Thyroid gland (tissue), 4 donors: ENCODE measurements around the gene CENPV. TPM values are rescaled to one million over a fixed set of nuclear protein-coding genes. Genes with fewer than 3 reads are reported as not detected.

ENCODE experiments used
- DNase-seq, 2 donors: peaks; one replicate each; pipeline ENCODE4 v3.0.0-alpha.2; 2019
- H3K27ac ChIP-seq, 3 donors: fragments of 200-600 bp; sonication (generic); 1 replicate in 2 of 3; 2 replicates in 1 of 3; pipeline ENCODE4 v1.5.1; 2016 to 2019; ENCODE audit warnings: mild to moderate bottlenecking in 1 of 3, moderate library complexity in 1 of 3
- H3K27me3 ChIP-seq: fragments of 200-600 bp; sonication (generic); one replicate; pipeline ENCODE4 v1.5.1; 2019
- H3K36me3 ChIP-seq, 2 donors: fragments of 200-600 bp; sonication (generic); one replicate each; pipeline ENCODE4 v1.5.1; 2016 to 2019
- H3K4me1 ChIP-seq, 2 donors: fragments of 200-600 bp; sonication (generic); one replicate each; pipeline ENCODE4 v1.5.1; 2017 to 2019
- H3K4me3 ChIP-seq, 3 donors: fragments of 200-600 bp; sonication (generic); replicated peaks in 1 of 3; 1 replicate in 2 of 3; 2 replicates in 1 of 3; pipeline ENCODE4 v1.5.1; 2016; ENCODE audit warnings: mild to moderate bottlenecking in 1 of 3
- H3K9me3 ChIP-seq: fragments of 200-600 bp; sonication (generic); one replicate; pipeline ENCODE4 v1.5.1; 2017
- CTCF ChIP-seq, 6 experiments: fragments of 200-600 bp in 3 of 6; fragments of 450-650 bp in 3 of 6; sonication (generic) in 3 of 6; IDR thresholded peaks; one replicate each; pipeline ENCODE4 v1.5.1; 2016 to 2019; ENCODE audit warnings: antibody characterized with exemption in 6 of 6, mild to moderate bottlenecking in 2 of 6, inconsistent platforms in 1 of 6, moderate library complexity in 1 of 6
- POLR2A ChIP-seq, 2 donors: fragments of 450-650 bp; IDR thresholded peaks; one replicate each; pipeline ENCODE4 v1.6.1; 2017; ENCODE audit warnings: antibody characterized with exemption in 2 of 2, mild to moderate bottlenecking in 2 of 2, moderate library complexity in 1 of 2
- WGBS, 2 donors: methylation state at CpG; one replicate each; pipeline ENCODE4 v1.1.5; 2017; 5-methylcytosine and 5-hydroxymethylcytosine counted together
- intact Hi-C: fragments of 100-400 bp; cut with DNase I; formaldehyde crosslinking; loops from one replicate; pipeline ENCODE4 v1.15.1; 2023
- total RNA-seq, 4 donors: library from RNA; depleted of rRNA; stranded (reverse); fragments of >200 nt; gene quantifications; one replicate each; pipeline ENCODE4 v1.2.3, GENCODE V29; 2016

CENPV gene
- total RNA-seq, 4 donors from 2014 or later: 4.3 to 16.7 (median 12.8) TPM

- Histone ChIP-seq H3K27me3 (no peaks in the 10 kb centered on the region), H3K4me1 (no peaks in the 10 kb centered on the region), H3K9me3 (no peaks in the 10 kb centered on the region), H3K27ac (no peak overlapping the region), H3K4me3 (no peak overlapping the region), H3K36me3 (peaks cover 4 to 5% of the 10 kb centered on the region in 2 donors)
- WGBS, 2 donors: 95 to 100% methylated on average over 1 of the region's 1 CpG
- no peak for DNase-seq
- TF ChIP-seq CTCF (IDR thresholded peaks at IDR 0.05) (no peak), POLR2A (IDR thresholded peaks at IDR 0.05) (no peak)
- intact Hi-C loops: no loop called here
These were observed 13.9 kb downstream of the CENPV start for GRCh38 chr17:16339402-16339801.

DNA sequence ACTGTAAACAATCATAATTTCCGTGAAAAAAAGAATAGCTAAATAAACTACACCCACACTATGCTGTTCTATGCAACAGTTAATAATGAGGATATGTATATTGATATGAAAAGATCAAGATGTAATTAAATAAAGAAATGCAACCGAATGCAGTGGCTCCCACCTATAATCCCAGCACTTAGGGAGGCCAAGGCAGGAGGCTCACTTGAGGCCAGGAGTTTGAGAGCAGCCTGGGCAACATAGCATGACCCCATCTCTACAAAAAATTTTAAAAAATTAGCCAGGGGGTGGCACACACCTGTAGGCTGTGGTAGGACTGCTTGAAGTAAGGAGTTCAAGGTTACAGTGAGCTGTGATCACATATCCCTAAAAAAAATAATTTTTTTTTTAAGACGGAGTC is 14.9 kb downstream of the CENPV start:
- intact Hi-C loops: no loop called here
- Histone ChIP-seq H3K9me3 (no peaks in the 10 kb centered on the region), H3K36me3 (peaks cover 0 to under 1% of the 10 kb centered on the region in 2 donors), H3K4me1 (no peaks in the 10 kb centered on the region), H3K27me3 (no peaks in the 10 kb centered on the region), H3K4me3 (no peak overlapping the region), H3K27ac (no peak overlapping the region)
- DNase-seq: no peak
- WGBS, 2 donors: 90 to 97% methylated on average over 3 of the region's 3 CpGs
- TF ChIP-seq POLR2A (IDR thresholded peaks at IDR 0.05): no peak

DNA sequence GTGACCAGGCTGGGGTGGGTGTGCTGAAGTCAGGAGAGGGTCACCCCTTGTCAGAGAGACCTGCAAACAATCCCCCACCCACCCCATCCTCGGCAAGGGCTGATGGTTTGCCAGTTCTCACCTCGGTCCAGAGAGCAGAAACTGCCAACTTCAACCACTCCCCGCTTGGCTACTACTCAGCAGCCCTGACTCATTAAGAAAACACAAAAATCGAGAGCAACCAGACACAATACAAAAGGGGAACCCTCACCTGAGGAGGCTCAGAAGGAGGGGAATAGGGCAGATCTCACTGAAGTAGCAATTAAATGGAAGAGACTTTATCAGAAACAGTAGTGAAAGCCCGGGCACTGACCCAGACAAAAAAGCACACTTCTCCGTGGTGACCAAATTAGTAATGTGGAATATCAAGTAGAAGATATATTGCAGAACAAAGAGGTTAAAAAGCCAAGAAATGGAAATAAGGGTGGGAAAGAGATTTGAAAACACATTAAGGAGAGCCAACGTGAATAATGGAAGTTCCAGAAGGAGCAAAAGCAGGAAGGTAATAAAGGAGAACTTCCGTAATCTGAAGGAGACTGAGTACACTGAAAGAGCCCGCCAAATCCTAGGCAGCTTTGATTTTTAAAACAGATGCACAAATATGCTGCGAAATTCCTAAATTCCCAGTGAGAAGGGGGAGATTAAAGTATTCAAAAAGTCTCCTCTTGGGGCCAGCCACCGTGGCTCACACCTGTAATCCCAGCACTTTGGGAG is 23.6 kb downstream of the CENPV start:
- intact Hi-C loops: no loop called here
- 23 to 30% methylated on average over 11 of the region's 11 CpGs for WGBS, 2 donors
- DNase-seq: peak; percentile 81 to 85
- peak overlapping the region in 2 of 3 donors; percentile 45 to 67 for H3K27ac ChIP-seq
- H3K36me3 ChIP-seq: peaks cover 0 to 7% of the 10 kb centered on the region in 2 donors
- H3K4me3 ChIP-seq: no peak overlapping the region
- H3K4me1 ChIP-seq: peaks cover 16 to 17% of the 10 kb centered on the region in 2 donors
- no peaks in the 10 kb centered on the region for H3K27me3 ChIP-seq
- peak in 1 of 2 donors; percentile 12 for TF ChIP-seq POLR2A (IDR thresholded peaks at IDR 0.05)
- no peak for TF ChIP-seq CTCF (IDR thresholded peaks at IDR 0.05)
- no peaks in the 10 kb centered on the region for H3K9me3 ChIP-seq

- Histone ChIP-seq H3K27ac (peak overlapping the region in 1 of 3 donors; percentile 67), H3K4me3 (no peak overlapping the region), H3K27me3 (no peaks in the 10 kb centered on the region), H3K36me3 (peaks cover 0 to 7% of the 10 kb centered on the region in 2 donors), H3K9me3 (no peaks in the 10 kb centered on the region), H3K4me1 (peaks cover 16 to 17% of the 10 kb centered on the region in 2 donors)
- peak in 1 of 6 experiments; percentile 12 for TF ChIP-seq CTCF (IDR thresholded peaks at IDR 0.05)
- TF ChIP-seq POLR2A (IDR thresholded peaks at IDR 0.05): no peak
- WGBS, 2 donors: 8 to 10% methylated on average over 1 of the region's 1 CpG
- DNase-seq: peak; percentile 74 to 82
- intact Hi-C loops: no loop called here
These were observed 24.3 kb downstream of the CENPV start for GRCh38 chr17:16328997-16329396.

DNA sequence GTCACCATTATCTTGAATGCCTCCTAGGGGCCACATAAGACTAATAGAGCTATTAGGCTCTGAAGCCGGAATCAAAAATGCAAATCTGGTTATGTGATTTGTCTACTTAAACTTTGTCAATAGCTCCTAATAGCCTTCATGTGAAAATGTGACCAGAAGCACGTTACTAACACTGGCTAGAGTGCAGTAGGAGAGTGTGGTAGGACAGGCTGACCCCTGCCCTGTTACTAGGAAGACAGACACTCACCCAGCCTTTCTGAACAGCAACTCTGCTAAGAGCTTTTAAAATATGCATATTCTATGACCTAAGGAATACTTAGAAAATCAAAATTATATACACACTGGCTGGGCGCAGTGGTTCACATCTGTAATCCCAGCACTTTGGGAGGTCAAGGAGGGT is 26.3 kb downstream of the CENPV start:
- Histone ChIP-seq H3K36me3 (peaks cover 0 to 7% of the 10 kb centered on the region in 2 donors), H3K9me3 (no peaks in the 10 kb centered on the region), H3K4me1 (peaks cover 16 to 17% of the 10 kb centered on the region in 2 donors), H3K27ac (no peak overlapping the region), H3K27me3 (no peaks in the 10 kb centered on the region), H3K4me3 (no peak overlapping the region)
- intact Hi-C loops: no loop called here
- TF ChIP-seq POLR2A (IDR thresholded peaks at IDR 0.05) (no peak), CTCF (IDR thresholded peaks at IDR 0.05) (no peak)
- no peak for DNase-seq
- WGBS, 2 donors: 94 to 98% methylated on average over 3 of the region's 3 CpGs
